Tibial artery (tissue), 4 donors: ENCODE data around the gene ADGRG3.

ENCODE experiments used
- DNase-seq, 2 donors: peaks; one replicate each; pipeline ENCODE4 v3.0.0-alpha.2; 2019
- H3K27ac ChIP-seq, 2 donors: fragments of 200-600 bp; sonication (generic) in 1 of 2; 1 replicate in 1 of 2; 2 replicates in 1 of 2; pipeline ENCODE4 v1.5.1; 2018 to 2019; ENCODE audit warnings: mild to moderate bottlenecking in 1 of 2
- H3K27me3 ChIP-seq, 2 donors: fragments of 200-600 bp; sonication (generic) in 1 of 2; one replicate each; pipeline versions ENCODE4 v1.5.1 to v1.6.0; 2016 to 2019
- H3K36me3 ChIP-seq, 3 donors: fragments of 200-600 bp; sonication (generic) in 2 of 3; one replicate each; pipeline ENCODE4 v1.5.1; 2016 to 2019; ENCODE audit warnings: mild to moderate bottlenecking in 2 of 3
- H3K4me1 ChIP-seq, 4 donors: fragments of 200-600 bp; sonication (generic) in 2 of 4; 1 replicate in 3 of 4; 2 replicates in 1 of 4; pipeline ENCODE4 v1.5.1; 2016 to 2019
- H3K4me3 ChIP-seq, 2 donors: fragments of 200-600 bp; sonication (generic) in 1 of 2; 1 replicate in 1 of 2; 2 replicates in 1 of 2; pipeline ENCODE4 v1.5.1; 2018 to 2019; ENCODE audit warnings: mild to moderate bottlenecking in 2 of 2
- H3K9me3 ChIP-seq, 3 donors: fragments of 200-600 bp; sonication (generic) in 1 of 3; one replicate each; pipeline ENCODE4 v1.5.1; 2016 to 2019
- intact Hi-C: fragments of 100-400 bp; cut with DNase I; formaldehyde crosslinking; loops from one replicate; pipeline ENCODE4 v1.15.0; 2023; ENCODE audit warnings: low total_unique reads
- TF ChIP-seq, protein P1 (sequence below), 2 experiments: fragments of 200-600 bp in 1 of 2; fragments of 450-650 bp in 1 of 2; IDR thresholded peaks; one replicate each; pipeline ENCODE4 v1.5.1; 2017 to 2019; ENCODE audit warnings: antibody characterized with exemption in 2 of 2, mild to moderate bottlenecking in 1 of 2, moderate library complexity in 1 of 2

ADGRG3 gene

DNA sequence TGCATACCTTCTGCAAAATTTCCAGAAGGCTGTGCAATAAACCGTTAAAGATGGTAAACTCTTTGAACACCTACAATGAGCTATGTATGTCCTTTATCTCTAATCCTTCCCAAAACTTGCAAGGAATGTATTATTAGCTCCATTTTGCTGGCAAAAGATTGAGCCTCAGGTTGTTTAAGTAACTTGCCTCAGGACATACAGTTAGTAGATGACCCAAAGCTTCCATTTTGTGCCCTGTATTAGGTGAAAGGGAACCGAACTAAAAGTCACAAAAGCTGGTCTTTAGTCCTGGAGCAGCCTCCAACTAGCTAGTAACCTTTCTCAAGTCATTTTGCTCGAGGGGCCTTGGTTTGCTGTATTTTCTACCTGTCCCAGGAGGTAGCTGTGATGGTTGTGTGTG is 4.3 kb downstream of the ADGRG3 start:
- Histone ChIP-seq H3K36me3 (no peaks in the 10 kb centered on the region), H3K27me3 (peaks cover 0 to 32% of the 10 kb centered on the region in 2 donors), H3K27ac (no peak overlapping the region), H3K4me3 (no peak overlapping the region), H3K4me1 (no peaks in the 10 kb centered on the region), H3K9me3 (no peaks in the 10 kb centered on the region)
- intact Hi-C loops = no loop called here
- no peak for DNase-seq
- TF ChIP-seq, protein P1, sequence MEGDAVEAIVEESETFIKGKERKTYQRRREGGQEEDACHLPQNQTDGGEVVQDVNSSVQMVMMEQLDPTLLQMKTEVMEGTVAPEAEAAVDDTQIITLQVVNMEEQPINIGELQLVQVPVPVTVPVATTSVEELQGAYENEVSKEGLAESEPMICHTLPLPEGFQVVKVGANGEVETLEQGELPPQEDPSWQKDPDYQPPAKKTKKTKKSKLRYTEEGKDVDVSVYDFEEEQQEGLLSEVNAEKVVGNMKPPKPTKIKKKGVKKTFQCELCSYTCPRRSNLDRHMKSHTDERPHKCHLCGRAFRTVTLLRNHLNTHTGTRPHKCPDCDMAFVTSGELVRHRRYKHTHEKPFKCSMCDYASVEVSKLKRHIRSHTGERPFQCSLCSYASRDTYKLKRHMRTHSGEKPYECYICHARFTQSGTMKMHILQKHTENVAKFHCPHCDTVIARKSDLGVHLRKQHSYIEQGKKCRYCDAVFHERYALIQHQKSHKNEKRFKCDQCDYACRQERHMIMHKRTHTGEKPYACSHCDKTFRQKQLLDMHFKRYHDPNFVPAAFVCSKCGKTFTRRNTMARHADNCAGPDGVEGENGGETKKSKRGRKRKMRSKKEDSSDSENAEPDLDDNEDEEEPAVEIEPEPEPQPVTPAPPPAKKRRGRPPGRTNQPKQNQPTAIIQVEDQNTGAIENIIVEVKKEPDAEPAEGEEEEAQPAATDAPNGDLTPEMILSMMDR (IDR thresholded peaks at IDR 0.05) = no peak

DNA sequence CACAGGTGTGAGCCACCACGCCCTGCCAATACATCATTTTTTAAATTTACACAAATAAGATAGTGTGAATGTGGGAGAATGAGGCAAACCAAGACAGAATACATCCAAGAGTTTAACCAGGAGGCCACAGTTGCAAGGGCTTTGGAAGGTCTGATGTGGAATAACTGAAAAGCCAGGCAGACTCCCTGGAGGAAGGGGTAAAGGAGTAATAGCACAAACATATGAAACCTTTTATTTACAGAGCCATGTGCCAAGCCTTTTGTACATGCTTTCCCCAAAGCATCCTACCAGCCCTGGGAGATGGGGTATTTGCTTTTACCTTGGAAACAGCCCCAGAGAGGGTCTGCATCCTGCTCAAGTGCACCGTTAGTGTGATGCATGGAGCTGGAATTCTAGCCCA is 4.7 kb downstream of the ADGRG3 start:
- H3K27ac ChIP-seq = no peak overlapping the region
- H3K4me1 ChIP-seq = no peaks in the 10 kb centered on the region
- DNase-seq = no peak
- intact Hi-C loops = no loop called here
- no peaks in the 10 kb centered on the region for H3K9me3 ChIP-seq
- H3K4me3 ChIP-seq = no peak overlapping the region
- TF ChIP-seq, protein P1 (IDR thresholded peaks at IDR 0.05) = no peak
- H3K27me3 ChIP-seq = peaks cover 0 to 29% of the 10 kb centered on the region in 2 donors
- H3K36me3 ChIP-seq = no peaks in the 10 kb centered on the region

- Histone ChIP-seq H3K36me3 (no peaks in the 10 kb centered on the region), H3K9me3 (no peaks in the 10 kb centered on the region), H3K4me1 (no peaks in the 10 kb centered on the region), H3K27me3 (peaks cover 0 to 19% of the 10 kb centered on the region in 2 donors), H3K4me3 (no peak overlapping the region), H3K27ac (no peak overlapping the region)
- intact Hi-C loops = no loop called here
- no peak for DNase-seq
- TF ChIP-seq, protein P1 (IDR thresholded peaks at IDR 0.05) = no peak
Observed at GRCh38 chr16:57675741-57676551, 7.8 kb downstream of the ADGRG3 start.

DNA sequence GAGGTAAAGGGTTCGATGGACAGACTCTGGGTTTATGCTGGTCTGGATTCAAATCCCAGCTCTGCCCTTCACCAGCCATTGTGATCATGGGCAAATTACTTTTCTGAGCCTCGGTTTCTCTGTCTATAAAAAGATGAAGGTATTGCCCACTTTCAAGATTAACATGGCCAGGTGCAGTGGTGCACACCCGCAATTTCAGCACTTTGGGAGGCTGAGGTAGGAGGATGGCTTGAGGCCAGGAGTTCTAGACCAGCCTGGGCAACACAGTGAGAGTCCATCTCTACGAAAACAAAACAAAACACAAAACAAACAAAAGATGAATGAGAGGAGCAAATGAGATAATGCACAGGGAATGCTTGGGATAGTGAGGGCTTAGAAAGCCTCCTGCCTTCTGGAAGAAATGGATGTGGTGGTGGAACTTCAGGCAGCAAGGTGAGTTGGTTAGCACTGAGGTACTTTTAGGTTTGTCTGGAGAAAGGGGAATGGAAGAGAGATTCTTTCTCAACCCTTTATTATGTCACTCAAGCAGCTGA is 8.5 kb downstream of the ADGRG3 start:
- Histone ChIP-seq H3K36me3 (no peaks in the 10 kb centered on the region), H3K4me3 (no peak overlapping the region), H3K27me3 (peaks cover 0 to 19% of the 10 kb centered on the region in 2 donors), H3K9me3 (no peaks in the 10 kb centered on the region), H3K27ac (no peak overlapping the region), H3K4me1 (no peaks in the 10 kb centered on the region)
- TF ChIP-seq, protein P1 (IDR thresholded peaks at IDR 0.05) = no peak
- DNase-seq = no peak
- intact Hi-C loops = no loop called here

DNA sequence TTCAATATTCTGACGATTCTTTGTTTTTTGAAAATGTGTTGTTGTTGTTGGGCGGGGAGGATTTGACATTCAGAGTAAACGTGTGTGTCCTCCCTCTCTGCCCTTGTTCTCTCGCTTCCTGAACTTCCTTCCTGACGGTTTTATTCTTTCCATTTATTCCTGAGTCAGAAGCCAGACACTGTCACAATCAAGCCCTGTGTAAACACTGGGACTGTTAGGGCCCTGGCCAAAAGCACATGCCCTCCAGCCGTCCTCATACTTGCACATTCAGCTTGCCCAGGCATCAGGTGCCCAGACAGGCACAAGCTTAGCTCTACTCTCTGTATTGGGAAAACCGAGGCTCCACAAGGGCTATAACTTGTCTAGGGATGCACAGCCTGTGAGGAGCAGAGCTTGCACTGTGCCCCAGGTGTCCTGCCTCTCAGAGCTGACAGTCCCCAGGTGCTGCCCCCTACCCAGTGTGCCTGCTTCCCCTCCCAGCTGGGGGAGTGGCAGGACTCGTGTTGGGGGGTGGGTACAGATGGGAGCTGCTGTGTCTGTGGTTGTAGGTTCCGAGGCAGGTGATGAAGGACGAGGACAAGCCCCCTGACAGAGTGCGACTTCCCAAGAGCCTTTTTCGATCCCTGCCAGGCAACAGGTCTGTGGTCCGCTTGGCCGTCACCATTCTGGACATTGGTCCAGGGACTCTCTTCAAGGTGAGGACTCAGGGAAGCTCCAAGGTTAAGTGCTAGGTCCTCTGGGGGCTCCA is 9.7 kb downstream of the ADGRG3 start:
- no peak for DNase-seq
- no peak overlapping the region for H3K4me3 ChIP-seq
- no peaks in the 10 kb centered on the region for H3K9me3 ChIP-seq
- H3K4me1 ChIP-seq = no peaks in the 10 kb centered on the region
- intact Hi-C loops = no loop called here
- H3K27me3 ChIP-seq = peaks cover 0 to 25% of the 10 kb centered on the region in 2 donors
- TF ChIP-seq, protein P1 (IDR thresholded peaks at IDR 0.05) = no peak
- no peaks in the 10 kb centered on the region for H3K36me3 ChIP-seq
- H3K27ac ChIP-seq = no peak overlapping the region
